ENCODE results near the gene FAM131A. TPM values are rescaled to one million over a fixed set of nuclear protein-coding genes. Genes with fewer than 3 reads are reported as not detected.

Gene FAM131A
- total RNA-seq, 1 experiment from 2014 or later = 18.4 TPM

- DNase-seq (ENCODE audit: low spot score) = no peak
Measured at GRCh38 chr3:184341925-184342324, 4.5 kb downstream of the FAM131A start.

- no peak for DNase-seq (ENCODE audit: low spot score)
Measured at GRCh38 chr3:184343200-184343876, 5.9 kb downstream of the FAM131A start.

GRCh38 chr3:184344579-184345316 lies 7.3 kb downstream of the FAM131A start:
- DNase-seq (ENCODE audit: low spot score) = no peak

DNA sequence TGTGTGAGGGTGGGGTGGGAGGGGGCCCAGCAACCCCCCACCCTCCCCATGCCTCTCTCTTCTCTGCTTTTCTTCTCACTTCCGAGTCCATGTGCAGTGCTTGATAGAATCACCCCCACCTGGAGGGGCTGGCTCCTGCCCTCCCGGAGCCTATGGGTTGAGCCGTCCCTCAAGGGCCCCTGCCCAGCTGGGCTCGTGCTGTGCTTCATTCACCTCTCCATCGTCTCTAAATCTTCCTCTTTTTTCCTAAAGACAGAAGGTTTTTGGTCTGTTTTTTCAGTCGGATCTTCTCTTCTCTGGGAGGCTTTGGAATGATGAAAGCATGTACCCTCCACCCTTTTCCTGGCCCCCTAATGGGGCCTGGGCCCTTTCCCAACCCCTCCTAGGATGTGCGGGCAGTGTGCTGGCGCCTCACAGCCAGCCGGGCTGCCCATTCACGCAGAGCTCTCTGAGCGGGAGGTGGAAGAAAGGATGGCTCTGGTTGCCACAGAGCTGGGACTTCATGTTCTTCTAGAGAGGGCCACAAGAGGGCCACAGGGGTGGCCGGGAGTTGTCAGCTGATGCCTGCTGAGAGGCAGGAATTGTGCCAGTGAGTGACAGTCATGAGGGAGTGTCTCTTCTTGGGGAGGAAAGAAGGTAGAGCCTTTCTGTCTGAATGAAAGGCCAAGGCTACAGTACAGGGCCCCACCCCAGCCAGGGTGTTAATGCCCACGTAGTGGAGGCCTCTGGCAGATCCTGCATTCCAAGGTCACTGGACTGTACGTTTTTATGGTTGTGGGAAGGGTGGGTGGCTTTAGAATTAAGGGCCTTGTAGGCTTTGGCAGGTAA lies 8.1 kb downstream of the FAM131A start:
- peak; percentile 85 for DNase-seq (ENCODE audit: low spot score)

DNA sequence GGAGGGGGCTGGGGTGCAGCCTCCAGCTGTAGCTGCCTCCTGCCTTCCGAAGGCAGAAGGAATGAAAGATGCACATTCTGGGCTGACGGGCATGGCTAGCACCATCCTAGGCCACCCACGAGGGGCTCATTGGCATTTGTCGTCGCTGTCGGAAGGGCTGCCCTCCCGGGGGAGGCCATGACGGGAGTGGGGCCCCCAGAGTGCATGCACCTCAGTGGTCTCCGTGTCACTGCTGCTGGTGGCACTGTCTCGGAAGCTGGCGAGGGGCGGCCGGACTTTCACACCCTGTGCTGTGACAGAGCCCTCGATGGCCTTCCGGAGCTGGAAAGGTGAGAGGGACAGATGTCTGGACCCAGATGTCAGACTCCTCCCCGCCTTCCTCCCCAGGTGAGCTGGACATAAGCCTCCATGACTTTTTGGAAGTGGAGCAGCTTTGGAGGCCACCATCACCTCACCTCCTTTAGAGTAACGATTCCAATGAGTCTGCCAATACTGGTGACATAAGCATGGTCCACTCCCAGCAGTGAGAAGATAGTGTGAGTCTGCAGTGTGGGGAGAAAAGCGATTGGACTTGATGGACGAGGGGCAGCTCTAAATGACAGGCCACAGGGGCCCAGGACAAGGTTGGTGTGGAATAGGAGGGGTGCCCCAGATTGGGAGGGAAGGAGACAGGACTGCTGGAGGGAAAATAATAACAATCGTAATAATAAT lies 9.2 kb downstream of the FAM131A start:
- no peak for DNase-seq (ENCODE audit: low spot score)

GRCh38 chr3:184347321-184348056 lies 10.1 kb downstream of the FAM131A start:
- DNase-seq (ENCODE audit: low spot score) = no peak

GRCh38 chr3:184348057-184348382 lies 10.6 kb downstream of the FAM131A start:
- DNase-seq (ENCODE audit: low spot score) = no peak

DNA sequence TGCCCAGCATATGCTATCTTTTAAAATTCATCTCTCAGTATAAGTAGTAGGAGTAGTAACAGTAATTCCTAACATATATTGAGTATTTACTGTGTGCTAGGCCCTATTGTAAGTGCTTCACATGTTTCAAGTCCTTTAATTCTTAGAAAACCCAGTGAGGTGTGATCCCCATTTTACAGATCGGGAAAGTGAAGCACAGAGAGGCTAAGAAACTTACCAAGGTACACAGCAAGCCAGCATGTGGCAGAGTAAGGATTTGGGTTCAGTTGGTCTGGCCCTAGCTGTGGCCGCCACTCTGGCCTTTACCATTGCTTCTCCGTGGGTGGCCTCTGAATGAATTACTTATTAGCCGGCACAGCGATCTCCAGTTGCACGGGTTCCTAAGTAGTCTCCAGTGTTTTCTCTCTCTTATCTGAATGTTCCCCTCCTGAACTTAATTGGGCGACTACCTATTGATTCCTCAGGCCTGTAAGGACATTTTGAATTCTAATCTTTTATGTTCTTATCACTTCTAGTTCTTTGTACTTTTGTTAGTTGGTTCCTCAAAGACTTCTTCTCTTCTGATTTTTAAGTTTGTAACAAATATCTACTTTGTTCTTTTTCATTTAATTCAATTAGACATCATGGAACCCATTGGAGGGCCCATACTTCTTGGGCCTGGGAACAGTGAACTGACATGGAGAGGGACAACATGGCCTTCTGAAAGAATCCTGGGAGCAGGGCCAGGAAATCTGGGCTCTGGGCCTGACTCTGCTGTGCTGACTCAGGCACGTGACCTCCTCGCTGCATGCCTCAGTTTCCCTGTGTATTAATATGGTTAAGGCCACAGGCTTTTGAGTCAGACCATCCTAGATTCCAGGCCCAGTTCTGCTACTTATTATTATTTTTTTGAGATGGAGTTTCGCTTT lies 12.4 kb downstream of the FAM131A start:
- no peak for DNase-seq (ENCODE audit: low spot score)

DNA sequence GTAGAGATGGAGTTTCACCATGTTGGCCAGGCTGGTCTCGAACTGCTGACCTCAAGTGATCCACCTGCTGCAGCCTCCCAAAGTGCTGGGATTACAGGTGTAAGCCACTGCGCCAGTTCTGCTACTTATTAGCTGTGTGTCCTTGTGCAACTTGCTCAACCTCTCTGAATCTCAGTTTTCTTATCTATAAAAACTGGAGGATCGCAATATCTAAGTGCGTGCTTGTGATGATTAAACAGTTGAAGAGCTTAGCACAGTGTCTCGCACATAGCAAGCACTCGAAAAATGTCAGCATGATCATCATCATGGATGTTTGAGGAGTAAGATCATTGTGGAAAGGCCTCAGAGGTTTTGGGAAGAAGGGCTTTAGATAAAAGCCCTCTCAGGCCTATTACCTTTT lies 13.2 kb downstream of the FAM131A start:
- no peak for DNase-seq (ENCODE audit: low spot score)

- no peak for DNase-seq (ENCODE audit: low spot score)
Measured at GRCh38 chr3:184351511-184352148, 14.2 kb downstream of the FAM131A start.

GRCh38 chr3:184352149-184352785 lies 14.9 kb downstream of the FAM131A start:
- DNase-seq (ENCODE audit: low spot score) = no peak

GRCh38 chr3:184352897-184353545 lies 15.6 kb downstream of the FAM131A start:
- DNase-seq (ENCODE audit: low spot score) = no peak

- DNase-seq (ENCODE audit: low spot score) = no peak
Measured at GRCh38 chr3:184353546-184353941, 16.1 kb downstream of the FAM131A start.

GRCh38 chr3:184354121-184354728 lies 16.8 kb downstream of the FAM131A start:
- DNase-seq (ENCODE audit: low spot score) = no peak

GRCh38 chr3:184354754-184355153 lies 17.4 kb downstream of the FAM131A start:
- DNase-seq (ENCODE audit: low spot score) = no peak

- no peak for DNase-seq (ENCODE audit: low spot score)
Measured at GRCh38 chr3:184355261-184356040, 18.1 kb downstream of the FAM131A start.

Measured in H4 (cell line).